ENCODE measurements around the gene SFXN3. TPM values are rescaled to one million over a fixed set of nuclear protein-coding genes. Genes with fewer than 3 reads are reported as not detected.

Gene SFXN3
- total and polyA plus RNA-seq, 9 donors, result 20.2 to 51.5 (median 28.6) TPM

DNA sequence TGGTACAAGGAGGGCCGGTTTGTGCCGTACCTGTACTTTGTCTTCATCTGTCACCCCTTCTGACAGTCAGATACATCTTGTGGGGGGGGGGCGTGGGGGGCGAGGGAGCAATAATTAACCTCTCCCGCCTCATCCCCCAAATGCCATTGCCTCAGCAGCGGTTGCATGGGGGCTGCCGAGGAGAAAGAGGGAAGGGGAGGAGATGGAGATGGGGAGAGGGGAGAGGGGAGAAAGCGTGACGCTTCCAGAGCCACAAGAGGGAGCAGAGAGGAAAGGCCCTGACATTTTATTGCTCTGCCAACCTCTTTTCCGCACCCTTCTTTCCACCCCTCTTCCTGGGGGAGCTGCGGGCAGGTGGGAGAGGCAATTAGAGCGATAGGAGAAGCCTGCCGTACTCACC, 42.6 kb downstream of the SFXN3 start:
- no peak for DNase-seq
- 4 to 10% (median 8%) methylated on average over 13 of the region's 13 CpGs for WGBS, 3 donors
- H3K36me3 ChIP-seq, result no peaks in the 10 kb centered on the region
- H3K27ac ChIP-seq, result no peak overlapping the region
- H3K4me1 ChIP-seq (ENCODE audit: insufficient read depth), result no peaks in the 10 kb centered on the region
- no peaks in the 10 kb centered on the region for H3K27me3 ChIP-seq
- no peaks in the 10 kb centered on the region for H3K9me3 ChIP-seq
- H3K4me3 ChIP-seq, result no peak overlapping the region
- TF ChIP-seq, protein P1, sequence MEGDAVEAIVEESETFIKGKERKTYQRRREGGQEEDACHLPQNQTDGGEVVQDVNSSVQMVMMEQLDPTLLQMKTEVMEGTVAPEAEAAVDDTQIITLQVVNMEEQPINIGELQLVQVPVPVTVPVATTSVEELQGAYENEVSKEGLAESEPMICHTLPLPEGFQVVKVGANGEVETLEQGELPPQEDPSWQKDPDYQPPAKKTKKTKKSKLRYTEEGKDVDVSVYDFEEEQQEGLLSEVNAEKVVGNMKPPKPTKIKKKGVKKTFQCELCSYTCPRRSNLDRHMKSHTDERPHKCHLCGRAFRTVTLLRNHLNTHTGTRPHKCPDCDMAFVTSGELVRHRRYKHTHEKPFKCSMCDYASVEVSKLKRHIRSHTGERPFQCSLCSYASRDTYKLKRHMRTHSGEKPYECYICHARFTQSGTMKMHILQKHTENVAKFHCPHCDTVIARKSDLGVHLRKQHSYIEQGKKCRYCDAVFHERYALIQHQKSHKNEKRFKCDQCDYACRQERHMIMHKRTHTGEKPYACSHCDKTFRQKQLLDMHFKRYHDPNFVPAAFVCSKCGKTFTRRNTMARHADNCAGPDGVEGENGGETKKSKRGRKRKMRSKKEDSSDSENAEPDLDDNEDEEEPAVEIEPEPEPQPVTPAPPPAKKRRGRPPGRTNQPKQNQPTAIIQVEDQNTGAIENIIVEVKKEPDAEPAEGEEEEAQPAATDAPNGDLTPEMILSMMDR (IDR thresholded peaks at IDR 0.05), result no peak
- no peak for TF ChIP-seq EP300 (IDR thresholded peaks at IDR 0.05)
- no peak for TF ChIP-seq POLR2A (IDR thresholded peaks at IDR 0.05)
- intact Hi-C loops (cut with DNase I), result no loop called here

DNA sequence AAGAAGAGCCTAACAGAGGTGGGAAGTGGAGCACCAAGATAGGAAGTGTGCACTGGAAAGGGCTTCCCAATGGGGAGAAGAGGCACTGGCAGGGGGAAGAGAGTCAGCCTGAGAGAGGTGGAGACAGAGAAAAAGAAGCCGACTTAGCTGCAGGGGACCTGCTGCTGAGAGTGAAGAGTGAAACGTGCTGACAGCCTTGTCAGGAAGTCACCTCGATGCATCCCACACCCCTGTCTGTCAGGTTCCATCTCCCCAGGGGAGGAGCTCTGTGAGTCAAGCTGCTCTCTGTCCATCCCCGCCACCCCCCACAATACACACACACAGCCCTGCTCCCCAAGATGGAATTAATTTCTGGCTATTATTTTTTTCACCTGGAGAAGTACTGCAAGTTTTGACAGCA, 44.7 kb downstream of the SFXN3 start:
- TF ChIP-seq POLR2A (IDR thresholded peaks at IDR 0.05) (no peak), EP300 (IDR thresholded peaks at IDR 0.05) (no peak)
- TF ChIP-seq, protein P1 (IDR thresholded peaks at IDR 0.05), result no peak
- no peaks in the 10 kb centered on the region for H3K27me3 ChIP-seq

DNA sequence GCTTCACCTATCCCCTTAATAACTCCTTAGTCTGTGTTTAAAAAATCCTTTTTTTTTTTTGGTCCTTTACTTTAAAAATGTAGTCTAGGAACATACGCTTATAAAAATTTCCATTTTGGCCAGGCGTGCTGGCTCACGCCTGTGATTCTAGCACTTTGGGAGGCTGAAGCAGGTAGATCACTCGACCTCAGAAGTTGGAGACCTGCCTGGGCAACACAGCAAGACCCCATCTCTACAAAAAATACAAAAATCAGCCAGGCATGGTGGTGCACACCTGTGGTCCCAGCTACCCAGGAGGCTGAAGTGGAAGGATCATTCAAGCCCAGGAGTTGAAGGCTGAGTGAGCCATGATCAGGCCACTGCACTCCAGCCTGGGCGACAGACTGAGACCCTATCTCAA, 45.6 kb downstream of the SFXN3 start:
- intact Hi-C loops (cut with DNase I), result no loop called here
- Histone ChIP-seq H3K4me1 (ENCODE audit: insufficient read depth) (no peaks in the 10 kb centered on the region), H3K27me3 (no peaks in the 10 kb centered on the region), H3K36me3 (no peaks in the 10 kb centered on the region), H3K9me3 (no peaks in the 10 kb centered on the region), H3K4me3 (no peak overlapping the region), H3K27ac (no peak overlapping the region)
- no peak for DNase-seq
- WGBS, 3 donors, result 69 to 79% (median 75%) methylated on average over 5 of the region's 5 CpGs
- TF ChIP-seq EP300 (IDR thresholded peaks at IDR 0.05) (no peak), POLR2A (IDR thresholded peaks at IDR 0.05) (no peak)
- TF ChIP-seq, protein P1 (IDR thresholded peaks at IDR 0.05), result no peak

More for the DNA sequence above, 44.7 kb downstream of the SFXN3 start:
- WGBS, 3 donors, result 9 to 16% (median 12%) methylated on average over 4 of the region's 4 CpGs
- DNase-seq, result no peak
- Histone ChIP-seq H3K9me3 (no peaks in the 10 kb centered on the region), H3K4me1 (ENCODE audit: insufficient read depth) (no peaks in the 10 kb centered on the region), H3K36me3 (no peaks in the 10 kb centered on the region), H3K27ac (no peak overlapping the region), H3K4me3 (no peak overlapping the region)
- intact Hi-C loops (cut with DNase I), result no loop called here

DNA sequence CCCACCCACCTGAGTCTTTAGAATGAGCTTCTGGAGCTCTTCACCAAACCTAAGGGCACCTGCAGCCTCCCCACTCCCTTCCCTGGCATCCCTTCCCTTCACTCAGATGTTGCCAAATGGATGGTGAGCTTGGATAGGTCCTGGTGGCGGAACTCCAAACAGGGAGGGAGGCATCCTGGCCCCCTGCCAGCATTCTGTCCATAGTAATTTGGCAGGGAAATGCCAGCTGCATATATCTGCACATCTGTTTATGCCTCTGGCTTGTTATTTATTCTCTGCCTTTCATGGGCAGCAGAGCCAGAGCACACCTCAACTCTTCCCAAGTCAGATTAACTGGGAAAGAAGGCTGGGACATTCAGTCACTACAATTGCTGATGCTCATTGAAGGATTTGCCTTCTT, 48.8 kb downstream of the SFXN3 start:
- 50 to 69% (median 53%) methylated on average over 1 of the region's 1 CpG for WGBS, 3 donors
- Histone ChIP-seq H3K36me3 (no peaks in the 10 kb centered on the region), H3K27me3 (no peaks in the 10 kb centered on the region), H3K27ac (no peak overlapping the region), H3K4me1 (ENCODE audit: insufficient read depth) (no peaks in the 10 kb centered on the region), H3K4me3 (no peak overlapping the region), H3K9me3 (no peaks in the 10 kb centered on the region)
- DNase-seq, result no peak
- intact Hi-C loops (cut with DNase I), result no loop called here
- TF ChIP-seq, protein P1 (IDR thresholded peaks at IDR 0.05), result no peak
- no peak for TF ChIP-seq EP300 (IDR thresholded peaks at IDR 0.05)
- no peak for TF ChIP-seq POLR2A (IDR thresholded peaks at IDR 0.05)
